IPS-20b (cell line): ENCODE results near the gene OR2T1.
"Not testable (repeated sequence)": the region's sequence is repeated elsewhere in the genome, so short reads cannot be mapped to it uniquely, and the experiment has no call there.

Source experiments
- H3K27ac ChIP-seq: one replicate; pipeline ENCODE4 v1.5.1; 2013; ENCODE audit warnings: low read length
- H3K27me3 ChIP-seq: 2 replicates; pipeline ENCODE4 v1.6.1; 2013; ENCODE audit warnings: mild to moderate bottlenecking, low read length, inconsistent platforms; ENCODE audit not compliant: insufficient read depth
- H3K36me3 ChIP-seq: 2 replicates; pipeline ENCODE4 v1.6.1; 2013; ENCODE audit warnings: low read depth, mild to moderate bottlenecking, inconsistent platforms, low read length, moderate library complexity; ENCODE audit not compliant: insufficient read depth
- H3K4me1 ChIP-seq: 2 replicates; pipeline ENCODE4 v1.6.1; 2013; ENCODE audit warnings: mild to moderate bottlenecking, control low read depth, inconsistent platforms, low read length, moderate library complexity; ENCODE audit not compliant: insufficient read depth
- H3K4me3 ChIP-seq: 2 replicates; pipeline ENCODE4 v1.5.1; 2013; ENCODE audit warnings: mild to moderate bottlenecking, low read length, inconsistent platforms
- H3K9ac ChIP-seq: 2 replicates; pipeline ENCODE4 v1.6.1; 2013; ENCODE audit warnings: low read depth, mild to moderate bottlenecking, inconsistent platforms, low read length, moderate library complexity
- H3K9me3 ChIP-seq: 2 replicates; pipeline ENCODE4 v1.6.1; 2013; ENCODE audit warnings: mild to moderate bottlenecking, low read depth, low read length, inconsistent platforms; ENCODE audit not compliant: insufficient read depth

Gene OR2T1

GRCh38 chr1:248439283-248439682, 36.4 kb downstream of the OR2T1 start:
- not testable (repeated sequence) for H3K9ac ChIP-seq, H3K27me3 ChIP-seq, H3K4me3 ChIP-seq, H3K36me3 ChIP-seq, H3K4me1 ChIP-seq, H3K27ac ChIP-seq
- peaks cover 48% of the 10 kb centered on the region for H3K9me3 ChIP-seq

DNA sequence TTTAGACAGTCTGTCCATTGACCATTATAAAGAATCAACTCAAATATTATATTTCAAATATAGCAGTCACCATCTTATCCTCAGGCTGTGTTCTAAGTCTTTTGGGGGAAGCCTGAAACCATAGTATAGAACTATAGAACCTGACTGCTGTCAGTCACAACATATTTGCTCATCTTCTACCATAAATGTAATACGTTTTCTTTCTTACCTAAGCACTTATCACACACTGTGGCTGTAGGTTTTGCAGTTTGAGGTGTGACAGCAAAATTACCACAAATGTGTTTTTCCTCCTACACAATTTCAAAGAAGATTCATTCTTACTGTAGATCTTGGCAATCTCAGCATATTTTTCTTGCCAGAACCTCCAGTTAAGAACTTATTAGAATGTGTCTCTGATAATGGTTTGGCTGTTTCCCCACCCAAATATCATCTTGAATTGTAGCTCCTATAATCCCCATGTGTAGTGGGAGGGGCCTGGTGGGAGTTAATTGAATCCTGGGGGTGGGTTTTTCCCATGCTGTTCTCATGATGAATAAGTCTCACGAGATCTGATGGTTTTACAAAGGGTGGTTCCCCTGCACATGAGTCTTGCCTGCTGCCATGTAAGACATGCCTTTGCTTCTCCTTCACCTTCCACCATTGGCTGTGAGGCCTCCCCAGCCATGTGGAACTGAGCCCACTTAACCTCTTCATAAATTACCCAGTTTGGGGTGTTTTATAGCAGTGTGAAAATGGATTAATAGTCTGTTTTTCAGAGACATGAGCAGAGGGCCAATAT, 39.8 kb downstream of the OR2T1 start:
- not testable (repeated sequence) for H3K9ac ChIP-seq, H3K4me3 ChIP-seq, H3K36me3 ChIP-seq, H3K4me1 ChIP-seq, H3K27ac ChIP-seq, H3K27me3 ChIP-seq
- peaks cover 66% of the 10 kb centered on the region for H3K9me3 ChIP-seq

- H3K9me3 ChIP-seq: peaks cover 55% of the 10 kb centered on the region
- not testable (repeated sequence) for H3K4me3 ChIP-seq, H3K36me3 ChIP-seq, H3K9ac ChIP-seq, H3K4me1 ChIP-seq, H3K27ac ChIP-seq, H3K27me3 ChIP-seq
Observed at GRCh38 chr1:248444603-248445002, 41.8 kb downstream of the OR2T1 start.

DNA sequence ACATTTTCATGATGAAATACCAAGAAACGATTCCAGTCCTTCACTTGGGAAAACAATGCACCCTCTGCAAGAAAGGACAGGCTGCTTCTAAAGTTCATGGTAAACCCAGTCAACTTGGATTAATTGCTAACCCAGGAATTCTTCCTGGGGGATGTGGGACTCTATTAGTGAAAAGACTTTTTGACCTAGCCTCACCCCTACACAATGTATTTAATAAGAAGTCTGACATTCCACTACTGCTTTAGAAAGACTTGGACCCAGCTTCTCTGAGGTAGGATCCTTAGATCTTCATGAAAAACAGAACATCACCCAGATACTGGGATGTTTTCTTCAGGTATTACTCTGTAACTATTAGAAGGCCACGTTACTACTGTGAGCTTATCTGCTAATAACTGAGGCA, 42.6 kb downstream of the OR2T1 start, which contains the start of gene OR2T2:
TSS of gene OR2T2 (plus strand) at position 239 of the 400 bp plus-strand sequence. CDS start 7,161 bp downstream, outside the sequence.
- not testable (repeated sequence) for H3K27ac ChIP-seq, H3K4me1 ChIP-seq, H3K9ac ChIP-seq, H3K27me3 ChIP-seq, H3K4me3 ChIP-seq, H3K36me3 ChIP-seq
- peaks cover 47% of the 10 kb centered on the region for H3K9me3 ChIP-seq

GRCh38 chr1:248448409-248449074, 45.7 kb downstream of the OR2T1 start:
- not testable (repeated sequence) for H3K4me1 ChIP-seq

DNA sequence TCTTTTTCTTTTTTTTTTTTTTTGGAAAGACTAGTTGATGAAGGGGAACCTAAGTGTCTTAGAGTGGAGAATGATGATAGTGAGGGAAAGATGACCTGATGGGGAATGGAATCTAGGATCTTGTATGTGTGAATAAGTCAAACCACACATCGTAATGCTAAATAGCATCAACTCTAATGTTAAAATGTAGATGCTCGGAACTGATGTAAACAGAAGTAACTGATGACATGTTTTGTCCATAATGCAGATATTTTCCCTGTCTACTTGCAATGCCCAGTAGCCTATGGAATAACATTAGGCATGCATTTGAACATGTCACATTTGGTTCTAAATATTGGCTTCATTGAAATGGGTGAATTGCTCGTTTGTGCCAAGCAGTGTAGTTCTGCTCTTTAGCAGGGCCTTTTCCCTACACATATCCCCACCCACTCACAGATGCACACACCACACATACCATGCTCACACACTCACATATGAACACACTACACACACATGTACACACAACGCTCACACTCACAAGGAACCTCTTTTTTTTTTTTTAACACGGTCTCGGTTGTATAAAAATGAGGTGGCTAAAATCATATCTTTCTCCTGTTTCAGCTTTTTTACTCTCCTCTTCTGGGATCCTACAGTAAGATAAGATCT, 47.1 kb downstream of the OR2T1 start:
- not testable (repeated sequence) for H3K4me1 ChIP-seq, H3K9ac ChIP-seq, H3K27me3 ChIP-seq, H3K27ac ChIP-seq, H3K4me3 ChIP-seq, H3K36me3 ChIP-seq
- H3K9me3 ChIP-seq: peaks cover 21% of the 10 kb centered on the region

More at GRCh38 chr1:248448409-248449074, 45.7 kb downstream of the OR2T1 start:
- H3K4me3 ChIP-seq, H3K36me3 ChIP-seq, H3K27ac ChIP-seq, H3K27me3 ChIP-seq, H3K9ac ChIP-seq: not testable (repeated sequence)
- H3K9me3 ChIP-seq: peaks cover 35% of the 10 kb centered on the region

DNA sequence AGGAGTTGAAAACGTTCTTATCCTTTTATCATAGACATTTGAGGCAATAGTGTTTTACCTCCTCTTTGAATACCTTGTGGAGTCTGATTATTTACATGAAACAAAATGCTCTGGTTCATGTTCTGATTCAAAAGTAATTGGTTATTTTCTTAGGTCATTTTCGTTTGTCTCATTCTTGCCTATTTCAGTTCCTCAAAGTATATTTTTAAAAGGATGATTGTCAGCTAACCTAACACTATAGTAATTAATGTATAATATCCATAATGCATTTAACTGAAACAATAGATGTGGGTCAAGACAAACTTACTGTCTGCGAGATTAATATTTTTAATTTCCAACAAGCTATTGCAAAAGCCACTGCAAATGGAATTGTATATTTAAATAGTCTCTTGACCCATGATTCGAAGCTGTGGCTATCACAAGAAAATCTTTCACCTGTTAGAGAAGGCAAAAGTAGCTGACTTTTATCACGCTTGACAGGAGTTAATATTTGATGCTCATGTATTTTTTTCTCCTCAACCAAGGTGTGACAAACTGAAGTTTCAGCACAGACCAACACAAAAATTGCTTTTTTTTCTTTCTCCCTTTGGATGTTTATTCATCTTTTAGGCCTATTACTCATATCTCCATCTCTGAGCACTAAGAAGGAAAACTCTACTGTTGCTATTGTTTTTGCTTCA, 47.8 kb downstream of the OR2T1 start:
- peaks cover 17% of the 10 kb centered on the region for H3K9me3 ChIP-seq
- not testable (repeated sequence) for H3K4me3 ChIP-seq, H3K4me1 ChIP-seq, H3K27me3 ChIP-seq, H3K36me3 ChIP-seq, H3K27ac ChIP-seq, H3K9ac ChIP-seq

DNA sequence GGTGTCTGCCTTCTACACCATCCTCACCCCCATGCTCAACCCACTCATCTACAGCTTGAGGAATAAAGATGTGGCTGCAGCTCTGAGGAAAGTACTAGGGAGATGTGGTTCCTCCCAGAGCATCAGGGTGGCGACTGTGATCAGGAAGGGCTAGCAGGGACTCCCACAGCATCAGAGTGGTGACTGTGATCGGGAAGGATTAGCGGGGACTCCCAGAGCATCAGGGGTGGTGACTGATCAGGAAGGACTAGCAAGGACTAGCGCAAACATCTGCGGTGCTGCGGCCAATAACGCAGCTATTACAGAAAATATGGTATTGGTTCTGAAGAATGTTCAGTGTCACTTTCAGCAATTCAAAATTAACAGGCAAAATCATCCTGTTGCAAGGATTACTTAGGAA, 50.8 kb downstream of the OR2T1 start:
- not testable (repeated sequence) for H3K4me1 ChIP-seq, H3K9ac ChIP-seq, H3K27ac ChIP-seq, H3K36me3 ChIP-seq, H3K4me3 ChIP-seq, H3K27me3 ChIP-seq
- H3K9me3 ChIP-seq: peaks cover 17% of the 10 kb centered on the region; the same call in 1 of the 2 replicates

GRCh38 chr1:248455045-248455444, 52.2 kb downstream of the OR2T1 start:
- H3K9ac ChIP-seq, H3K36me3 ChIP-seq, H3K4me1 ChIP-seq, H3K4me3 ChIP-seq, H3K27me3 ChIP-seq, H3K27ac ChIP-seq: not testable (repeated sequence)
- peaks cover 28% of the 10 kb centered on the region; the same call in 1 of the 2 replicates for H3K9me3 ChIP-seq

DNA sequence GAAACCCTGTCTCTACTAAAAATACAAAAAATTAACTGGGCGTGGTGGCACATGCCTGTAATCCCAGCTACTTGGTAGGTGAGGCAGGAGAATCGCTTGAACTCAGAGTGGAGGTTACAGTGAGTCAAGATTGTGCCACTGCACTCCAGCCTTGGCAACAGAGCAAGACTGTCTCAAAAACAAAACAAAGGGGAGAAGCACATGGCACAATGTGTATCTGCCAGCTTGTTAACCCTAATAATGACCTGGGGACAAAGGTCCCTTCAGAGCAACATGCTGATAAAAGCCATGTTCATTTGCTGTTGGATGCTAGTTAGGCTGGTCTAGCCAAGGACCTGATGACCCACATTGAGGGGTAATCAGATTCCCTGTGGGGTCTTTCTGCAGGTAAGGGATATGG, 53.8 kb downstream of the OR2T1 start:
- not testable (repeated sequence) for H3K27ac ChIP-seq, H3K27me3 ChIP-seq, H3K4me1 ChIP-seq, H3K36me3 ChIP-seq, H3K4me3 ChIP-seq, H3K9ac ChIP-seq
- H3K9me3 ChIP-seq: peaks cover 44% of the 10 kb centered on the region; the same call in 1 of the 2 replicates
